ENCODE measurements around the gene BSCL2. TPM values are rescaled to one million over a fixed set of nuclear protein-coding genes. Genes with fewer than 3 reads are reported as not detected.
A peak's percentile ranks its signal among the peaks of the same experiment; 100 is the strongest.

The BSCL2 gene
- total RNA-seq, 3 donors from 2014 or later = 40.2 to 58.4 (median 54.1) TPM

DNA sequence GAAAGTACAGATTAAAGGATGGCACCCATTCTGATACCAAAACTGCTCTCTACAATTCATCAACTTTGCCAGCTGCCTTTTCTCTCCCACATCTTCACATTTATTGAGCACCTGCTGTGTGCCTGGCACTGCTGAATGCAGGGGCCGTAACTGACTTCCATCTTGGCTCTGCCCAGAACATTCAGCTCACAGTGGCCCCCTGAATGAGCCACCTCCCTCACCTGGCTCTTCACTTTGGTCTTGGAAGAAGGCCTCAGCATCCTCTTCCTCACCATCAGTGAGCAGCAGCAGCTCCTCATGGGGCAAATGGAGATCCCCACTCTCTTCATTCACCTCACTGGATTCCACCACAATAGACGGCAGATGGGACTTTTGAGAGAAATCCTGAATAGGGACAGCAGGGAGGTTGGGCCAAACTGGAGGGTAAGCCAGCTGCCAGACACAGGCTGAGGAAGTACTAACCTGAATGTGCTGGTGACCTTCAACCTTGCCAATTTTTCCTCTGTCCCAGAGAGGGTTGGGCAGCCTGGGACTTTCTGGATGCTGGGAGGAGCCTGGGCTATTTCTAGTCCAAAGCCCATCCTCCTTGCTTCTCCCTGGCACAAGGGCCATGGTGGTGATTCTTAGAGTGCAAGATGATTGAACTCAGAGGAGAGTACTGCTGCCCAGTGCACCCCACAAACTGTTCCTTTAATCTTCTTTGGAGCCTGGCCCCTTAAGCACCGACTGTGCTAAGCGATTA is 37.6 kb downstream of the BSCL2 start:
- no peak for DNase-seq (ENCODE audit: low spot score in 2 of 2)
- H3K27me3 ChIP-seq = no peaks in the 10 kb centered on the region
- peaks cover 10 to 23% of the 10 kb centered on the region in 2 donors for H3K4me1 ChIP-seq
- intact Hi-C loops (cut with DNase I; ENCODE audit: low total_unique reads) = no loop called here
- no peak overlapping the region for H3K27ac ChIP-seq
- TF ChIP-seq, protein P1, sequence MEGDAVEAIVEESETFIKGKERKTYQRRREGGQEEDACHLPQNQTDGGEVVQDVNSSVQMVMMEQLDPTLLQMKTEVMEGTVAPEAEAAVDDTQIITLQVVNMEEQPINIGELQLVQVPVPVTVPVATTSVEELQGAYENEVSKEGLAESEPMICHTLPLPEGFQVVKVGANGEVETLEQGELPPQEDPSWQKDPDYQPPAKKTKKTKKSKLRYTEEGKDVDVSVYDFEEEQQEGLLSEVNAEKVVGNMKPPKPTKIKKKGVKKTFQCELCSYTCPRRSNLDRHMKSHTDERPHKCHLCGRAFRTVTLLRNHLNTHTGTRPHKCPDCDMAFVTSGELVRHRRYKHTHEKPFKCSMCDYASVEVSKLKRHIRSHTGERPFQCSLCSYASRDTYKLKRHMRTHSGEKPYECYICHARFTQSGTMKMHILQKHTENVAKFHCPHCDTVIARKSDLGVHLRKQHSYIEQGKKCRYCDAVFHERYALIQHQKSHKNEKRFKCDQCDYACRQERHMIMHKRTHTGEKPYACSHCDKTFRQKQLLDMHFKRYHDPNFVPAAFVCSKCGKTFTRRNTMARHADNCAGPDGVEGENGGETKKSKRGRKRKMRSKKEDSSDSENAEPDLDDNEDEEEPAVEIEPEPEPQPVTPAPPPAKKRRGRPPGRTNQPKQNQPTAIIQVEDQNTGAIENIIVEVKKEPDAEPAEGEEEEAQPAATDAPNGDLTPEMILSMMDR (IDR thresholded peaks at IDR 0.05) = no peak
- TF ChIP-seq POLR2A (IDR thresholded peaks at IDR 0.05) = no peak
- no peak for TF ChIP-seq POLR2AphosphoS5 (IDR thresholded peaks at IDR 0.05)
- no peaks in the 10 kb centered on the region for H3K36me3 ChIP-seq
- no peak overlapping the region for H3K4me3 ChIP-seq
- no peaks in the 10 kb centered on the region for H3K9me3 ChIP-seq

DNA sequence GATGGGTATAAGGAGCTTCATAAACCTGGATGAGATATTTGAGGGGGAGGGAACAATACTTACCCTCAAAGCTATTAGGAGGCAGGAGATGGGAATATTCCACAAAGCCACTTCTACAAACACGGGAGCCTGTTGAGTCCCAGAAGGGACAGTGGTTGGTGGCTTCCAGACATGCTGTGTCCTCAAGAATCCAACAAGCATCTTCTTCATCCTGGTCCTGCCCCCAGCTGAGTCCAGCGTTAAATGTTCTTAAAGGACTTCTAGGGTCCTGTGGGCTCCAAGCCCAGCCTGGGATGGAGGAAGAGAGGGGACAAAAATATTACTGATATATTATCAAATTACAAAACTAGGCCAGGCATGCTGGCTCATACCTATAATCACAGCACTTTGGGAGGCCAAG is 39.8 kb downstream of the BSCL2 start:
- TF ChIP-seq, protein P1 (IDR thresholded peaks at IDR 0.05) = no peak
- no peak for TF ChIP-seq POLR2A (IDR thresholded peaks at IDR 0.05)
- H3K27ac ChIP-seq = peak overlapping the region in 1 of 2 donors; percentile 5
- H3K4me3 ChIP-seq = peak overlapping the region in 1 of 3 donors; percentile 83

DNA sequence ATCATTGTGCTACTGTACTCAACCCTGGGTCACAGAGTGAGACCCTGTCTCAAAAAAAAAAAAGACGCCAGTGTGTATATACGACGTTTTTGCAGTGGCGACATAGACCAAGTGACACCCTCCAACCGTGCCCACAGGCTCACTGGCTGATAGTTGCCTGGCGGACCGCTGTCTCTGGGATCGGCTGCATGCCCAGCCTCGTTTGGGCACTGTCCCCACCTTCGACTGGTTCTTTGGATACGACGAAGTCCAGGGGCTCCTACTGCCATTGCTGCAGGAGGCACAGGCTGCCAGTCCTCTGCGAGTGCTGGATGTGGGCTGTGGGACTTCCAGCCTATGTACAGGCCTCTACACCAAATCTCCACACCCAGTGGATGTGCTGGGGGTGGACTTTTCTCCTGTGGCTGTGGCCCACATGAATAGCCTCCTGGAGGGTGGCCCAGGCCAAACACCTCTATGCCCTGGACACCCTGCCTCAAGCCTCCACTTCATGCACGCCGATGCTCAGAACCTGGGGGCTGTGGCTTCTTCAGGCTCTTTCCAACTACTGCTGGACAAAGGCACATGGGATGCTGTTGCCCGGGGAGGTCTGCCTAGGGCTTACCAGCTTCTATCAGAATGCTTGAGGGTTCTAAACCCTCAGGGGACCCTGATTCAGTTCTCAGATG is 40.8 kb downstream of the BSCL2 start:
- DNase-seq (ENCODE audit: low spot score in 2 of 2) = no peak
- TF ChIP-seq POLR2AphosphoS5 (IDR thresholded peaks at IDR 0.05) = no peak
- TF ChIP-seq, protein P1 (IDR thresholded peaks at IDR 0.05) = no peak
- no peak for TF ChIP-seq POLR2A (IDR thresholded peaks at IDR 0.05)
- Histone ChIP-seq H3K4me3 (peak overlapping the region; percentile 62 to 85 (median 83)), H3K4me1 (peaks cover 10 to 19% of the 10 kb centered on the region in 2 donors), H3K9me3 (no peaks in the 10 kb centered on the region), H3K36me3 (no peaks in the 10 kb centered on the region), H3K27me3 (no peaks in the 10 kb centered on the region), H3K27ac (peak overlapping the region; percentile 89 to 93)
- intact Hi-C loops (cut with DNase I; ENCODE audit: low total_unique reads) = no loop called here

More for the DNA sequence above, 39.8 kb downstream of the BSCL2 start:
- DNase-seq (ENCODE audit: low spot score in 2 of 2) = no peak
- Histone ChIP-seq H3K9me3 (no peaks in the 10 kb centered on the region), H3K27me3 (no peaks in the 10 kb centered on the region), H3K36me3 (no peaks in the 10 kb centered on the region), H3K4me1 (peaks cover 10 to 19% of the 10 kb centered on the region in 2 donors)
- intact Hi-C loops (cut with DNase I; ENCODE audit: low total_unique reads) = no loop called here

DNA sequence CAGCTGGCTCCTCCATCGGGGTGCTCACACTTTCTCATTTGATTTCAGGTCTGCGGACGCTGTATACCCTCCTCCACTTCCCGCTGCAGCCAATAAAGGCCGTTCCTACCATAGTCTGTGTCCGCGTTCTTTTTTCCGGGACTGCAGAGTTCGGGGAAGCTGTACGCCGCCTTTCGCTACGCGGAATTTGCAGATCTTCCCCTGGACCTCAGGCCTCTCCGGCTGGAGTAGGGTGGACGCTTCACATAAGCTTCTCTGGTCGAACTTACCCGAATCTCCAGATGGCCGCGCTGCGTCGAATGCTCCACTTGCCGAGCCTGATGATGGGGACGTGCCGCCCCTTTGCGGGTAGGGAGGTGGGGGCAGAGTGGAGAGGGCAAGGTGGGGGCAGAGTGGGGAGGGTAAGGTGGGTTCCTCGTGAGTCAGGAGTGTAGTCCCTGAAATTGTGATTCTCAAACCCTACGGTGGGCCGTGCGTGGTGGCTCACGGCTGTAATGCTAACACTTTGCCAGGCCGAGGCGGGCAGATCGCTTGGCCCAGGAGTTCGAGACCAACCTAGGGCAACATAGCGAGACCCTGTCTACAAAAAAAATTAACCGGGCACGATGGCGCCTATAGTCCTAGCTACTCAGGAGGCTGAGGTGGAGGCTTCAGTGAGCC is 41.5 kb downstream of the BSCL2 start:
- Histone ChIP-seq H3K27ac (peak overlapping the region; percentile 89 to 93), H3K36me3 (no peaks in the 10 kb centered on the region), H3K27me3 (no peaks in the 10 kb centered on the region), H3K4me1 (peaks cover 9 to 19% of the 10 kb centered on the region in 2 donors), H3K9me3 (no peaks in the 10 kb centered on the region), H3K4me3 (peak overlapping the region; percentile 62 to 85 (median 83))
- intact Hi-C loops (cut with DNase I; ENCODE audit: low total_unique reads) = no loop called here
- DNase-seq (ENCODE audit: low spot score in 2 of 2) = no peak
- TF ChIP-seq, protein P1 (IDR thresholded peaks at IDR 0.05) = no peak
- TF ChIP-seq POLR2AphosphoS5 (IDR thresholded peaks at IDR 0.05) (no peak), POLR2A (IDR thresholded peaks at IDR 0.05) (no peak)

All from breast epithelium (tissue), 4 donors.